AG09319 (cell line): Measurements from ENCODE around the gene ATP5MC2.

Experiments
- DNase-seq: peaks from one replicate; pipeline ENCODE4 v3.0.0-alpha.2; 2010; ENCODE audit warnings: low read depth; ENCODE audit errors: extremely low read depth
- CTCF ChIP-seq: IDR thresholded peaks from 2 replicates; pipeline ENCODE4 v1.5.1; 2011; ENCODE audit warnings: low read depth, mild to moderate bottlenecking, inconsistent platforms, low read length, moderate library complexity

Gene ATP5MC2

GRCh38 chr12:53700567-53700966 is 24.7 kb upstream of the ATP5MC2 start:
- no peak for TF ChIP-seq CTCF
- DNase-seq: no peak

- no peak for TF ChIP-seq CTCF
- no peak for DNase-seq
Observed at GRCh38 chr12:53699678-53700025, 23.8 kb upstream of the ATP5MC2 start.

GRCh38 chr12:53698948-53699677 is 23.2 kb upstream of the ATP5MC2 start:
- TF ChIP-seq CTCF: no peak
- no peak for DNase-seq

GRCh38 chr12:53696655-53697331 is 20.9 kb upstream of the ATP5MC2 start:
- DNase-seq: no peak
- no peak for TF ChIP-seq CTCF

GRCh38 chr12:53696285-53696654 is 20.4 kb upstream of the ATP5MC2 start:
- no peak for TF ChIP-seq CTCF
- DNase-seq: no peak

- no peak; the same call in 1 of the 2 replicates for TF ChIP-seq CTCF
- no peak for DNase-seq
Observed at GRCh38 chr12:53695152-53696145, 19.6 kb upstream of the ATP5MC2 start.
